ENCODE data around the gene OR5K3. TPM values are rescaled to one million over a fixed set of nuclear protein-coding genes. Genes with fewer than 3 reads are reported as not detected.

The OR5K3 gene
- total RNA-seq, 1 experiment from 2014 or later, result not detected

GRCh38 chr3:98372445-98372844 lies 18.0 kb upstream of the OR5K3 start:
- H3K56ac ChIP-seq (ENCODE audit: insufficient read length, low read depth, low read length), result no peak overlapping the region
- H2BK20ac ChIP-seq (ENCODE audit: low read depth, low read length, poor library complexity, severe bottlenecking), result no peak overlapping the region
- no peak overlapping the region for H3K4me2 ChIP-seq (ENCODE audit: insufficient read depth, insufficient read length, low read length)
- H2BK5ac ChIP-seq (ENCODE audit: insufficient read length, low read length), result no peak overlapping the region
- no peak for TF ChIP-seq CTCF (conservative IDR thresholded peaks at IDR 0.05)
- no peaks in the 10 kb centered on the region for H3K23me2 ChIP-seq (ENCODE audit: insufficient read length, low read depth, low read length, poor library complexity, severe bottlenecking)
- H4K20me1 ChIP-seq (ENCODE audit: control insufficient read depth, insufficient read depth, insufficient read length), result no peaks in the 10 kb centered on the region
- no peak overlapping the region for H3K9ac ChIP-seq (ENCODE audit: extremely low read depth, insufficient read length, low read length)
- H2BK15ac ChIP-seq (ENCODE audit: low read depth, low read length), result no peak overlapping the region
- no peak overlapping the region for H3K14ac ChIP-seq (ENCODE audit: insufficient read depth, low read length)
- no peak overlapping the region for H3K4ac ChIP-seq (ENCODE audit: low read depth, low read length)
- H3K4me3 Mint-ChIP-seq, result no peak overlapping the region
- H4K5ac ChIP-seq (ENCODE audit: insufficient read length, low read depth, low read length), result no peak overlapping the region
- H3K79me1 ChIP-seq (ENCODE audit: insufficient read depth, low read depth, low read length, poor library complexity, severe bottlenecking), result no peaks in the 10 kb centered on the region
- no peak overlapping the region for H2BK12ac ChIP-seq (ENCODE audit: insufficient read length, low read depth, low read length)
- no peak overlapping the region for H3T11ph ChIP-seq (ENCODE audit: low read length)
- no peaks in the 10 kb centered on the region; a peak in 1 of 5 replicates for H3K9me3 Mint-ChIP-seq
- H3K27me3 Mint-ChIP-seq (ENCODE audit: low read depth), result no peaks in the 10 kb centered on the region
- H3K4me1 ChIP-seq (ENCODE audit: insufficient read depth, low read length), result no peaks in the 10 kb centered on the region
- H3K9me3 ChIP-seq (ENCODE audit: control insufficient read depth, low read depth, low read length), result no peaks in the 10 kb centered on the region
- no peak overlapping the region for H3K23ac ChIP-seq (ENCODE audit: insufficient read length, low read depth, low read length)
- H3K27ac ChIP-seq (ENCODE audit: insufficient read length, low read depth, low read length), result no peak overlapping the region
- H4K91ac ChIP-seq (ENCODE audit: insufficient read length, low read depth, low read length), result no peak overlapping the region
- no peaks in the 10 kb centered on the region for H3K79me2 ChIP-seq (ENCODE audit: insufficient read depth, low read length)
- no peak overlapping the region for H3K18ac ChIP-seq (ENCODE audit: insufficient read length, low read depth, low read length)
- DNase-seq, result no peak
- H2BK120ac ChIP-seq (ENCODE audit: low read depth, low read length, poor library complexity, severe bottlenecking), result no peak overlapping the region
- H3K27me3 ChIP-seq (ENCODE audit: insufficient read depth, low read length), result no peaks in the 10 kb centered on the region
- H3K27ac Mint-ChIP-seq, result no peak overlapping the region
- H2AK5ac ChIP-seq (ENCODE audit: insufficient read length, low read length), result no peak overlapping the region
- H3K36me3 Mint-ChIP-seq (ENCODE audit: insufficient read depth in 1 of 3, low read depth in 3 of 3), result no peaks in the 10 kb centered on the region
- no peak overlapping the region for H2AFZ ChIP-seq (ENCODE audit: low read length)
- no peak overlapping the region for H4K8ac ChIP-seq (replicated peaks; ENCODE audit: insufficient read length, low read depth, low read length)
- no peaks in the 10 kb centered on the region for H3K4me1 Mint-ChIP-seq
- no CpG with 5 or more reads among the region's 1 CpG for WGBS (ENCODE audit: extremely low coverage, insufficient read length, low lambda C conversion rate)
